Neuronal stem cell (in vitro differentiated cells): ENCODE data around the gene KCNJ5.

Experiments
- DNase-seq: peaks from one replicate; pipeline ENCODE4 v3.0.0-alpha.2; 2013; ENCODE audit warnings: low spot score
- H2AFZ ChIP-seq: one replicate; pipeline ENCODE4 v1.6.1; 2013; ENCODE audit warnings: mild to moderate bottlenecking, low read length, inconsistent platforms
- H2AK5ac ChIP-seq: 2 replicates; pipeline ENCODE4 v1.6.1; 2013; ENCODE audit warnings: low read depth, mild to moderate bottlenecking, inconsistent platforms, low read length, moderate library complexity, mixed read lengths
- H2BK120ac ChIP-seq: 2 replicates; pipeline ENCODE4 v1.6.1; 2013; ENCODE audit warnings: low read depth, mild to moderate bottlenecking, inconsistent platforms, low read length, moderate library complexity, mixed read lengths
- H2BK12ac ChIP-seq: one replicate; pipeline ENCODE4 v1.6.1; 2013; ENCODE audit warnings: low read length, inconsistent platforms
- H2BK15ac ChIP-seq: 2 replicates; pipeline ENCODE4 v1.6.1; 2013; ENCODE audit warnings: mild to moderate bottlenecking, low read length, inconsistent platforms, mixed read lengths
- H2BK5ac ChIP-seq: one replicate; pipeline ENCODE4 v1.6.1; 2013; ENCODE audit warnings: inconsistent platforms, mild to moderate bottlenecking, low read length, moderate library complexity
- H3K14ac ChIP-seq: one replicate; pipeline ENCODE4 v1.6.1; 2013; ENCODE audit warnings: low read length, inconsistent platforms
- H3K18ac ChIP-seq: 2 replicates; pipeline ENCODE4 v1.6.1; 2013; ENCODE audit warnings: low read length, inconsistent platforms
- H3K23ac ChIP-seq: 2 replicates; pipeline ENCODE4 v1.6.1; 2013; ENCODE audit warnings: low read depth, mild to moderate bottlenecking, mixed read lengths, low read length, inconsistent platforms; ENCODE audit not compliant: poor library complexity
- H3K27ac ChIP-seq: replicated peaks from 3 replicates; pipeline ENCODE4 v1.5.1; 2013; ENCODE audit warnings: low read length, inconsistent platforms
- H3K27me3 ChIP-seq, 3 experiments: 2 replicates each; pipeline ENCODE4 v1.6.1; 2013; ENCODE audit warnings: low read length in 3 of 3, mild to moderate bottlenecking in 2 of 3, inconsistent platforms in 1 of 3, low read depth in 1 of 3, mixed read lengths in 1 of 3, moderate library complexity in 1 of 3; ENCODE audit not compliant: control insufficient read depth in 3 of 3, insufficient read depth in 3 of 3
- H3K36me3 ChIP-seq, 2 donors: replicated peaks in 1 of 2; 2 replicates each; pipeline ENCODE4 v1.6.1; 2013; ENCODE audit warnings: low read length in 2 of 2; ENCODE audit not compliant: control insufficient read depth in 2 of 2, insufficient read depth in 2 of 2
- H3K4ac ChIP-seq: 2 replicates; pipeline ENCODE4 v1.6.1; 2013; ENCODE audit warnings: inconsistent platforms, mild to moderate bottlenecking, low read length, moderate library complexity
- H3K4me1 ChIP-seq, 2 donors: 1 replicate in 1 of 2; 2 replicates in 1 of 2; pipeline ENCODE4 v1.6.1; 2013; ENCODE audit warnings: low read length in 2 of 2, low read depth in 1 of 2; ENCODE audit not compliant: control insufficient read depth in 2 of 2, insufficient read depth in 1 of 2
- H3K4me2 ChIP-seq: one replicate; pipeline ENCODE4 v1.6.1; 2013; ENCODE audit warnings: mild to moderate bottlenecking, low read length, inconsistent platforms; ENCODE audit not compliant: insufficient read depth, poor library complexity, severe bottlenecking
- H3K4me3 ChIP-seq, 2 donors: 2 replicates each; pipeline ENCODE4 v1.5.1; 2013; ENCODE audit warnings: low read length in 2 of 2, mild to moderate bottlenecking in 2 of 2, inconsistent platforms in 1 of 2, moderate library complexity in 1 of 2
- H3K79me1 ChIP-seq: one replicate; pipeline ENCODE4 v1.6.1; 2013; ENCODE audit warnings: low read depth, mild to moderate bottlenecking, inconsistent platforms, low read length, moderate library complexity
- H3K9ac ChIP-seq: one replicate; pipeline ENCODE4 v1.6.1; 2013; ENCODE audit warnings: mild to moderate bottlenecking, low read depth, low read length, inconsistent platforms; ENCODE audit not compliant: poor library complexity
- H3K9me3 ChIP-seq, 2 donors: replicated peaks in 1 of 2; 2 replicates each; pipeline versions ENCODE3 to v1.6.1; 2013; ENCODE audit warnings: low read length in 2 of 2, mild to moderate bottlenecking in 2 of 2, inconsistent platforms in 1 of 2, low read depth in 1 of 2, mixed read lengths in 1 of 2, moderate library complexity in 1 of 2; ENCODE audit not compliant: control insufficient read depth in 2 of 2, insufficient read depth in 1 of 2
- H4K8ac ChIP-seq: one replicate; pipeline ENCODE4 v1.6.1; 2013; ENCODE audit warnings: low read depth, mild to moderate bottlenecking, inconsistent platforms, low read length, moderate library complexity
- H4K91ac ChIP-seq: one replicate; pipeline ENCODE4 v1.6.1; 2013; ENCODE audit warnings: low read length, low read depth, mild to moderate bottlenecking, inconsistent platforms; ENCODE audit not compliant: poor library complexity
- WGBS, 2 donors: extraction: QIAGEN DNeasy Blood & Tissue Kit; methylation state at CpG; one replicate each; pipeline ENCODE4 v1.1.7; 2013; ENCODE audit warnings: missing lambda C conversion rate in 2 of 2, mixed read lengths in 1 of 2; ENCODE audit not compliant: insufficient read length in 2 of 2, insufficient replicate concordance in 1 of 2; ENCODE audit errors: extremely low coverage in 2 of 2; 5-methylcytosine and 5-hydroxymethylcytosine counted together

Gene KCNJ5

DNA sequence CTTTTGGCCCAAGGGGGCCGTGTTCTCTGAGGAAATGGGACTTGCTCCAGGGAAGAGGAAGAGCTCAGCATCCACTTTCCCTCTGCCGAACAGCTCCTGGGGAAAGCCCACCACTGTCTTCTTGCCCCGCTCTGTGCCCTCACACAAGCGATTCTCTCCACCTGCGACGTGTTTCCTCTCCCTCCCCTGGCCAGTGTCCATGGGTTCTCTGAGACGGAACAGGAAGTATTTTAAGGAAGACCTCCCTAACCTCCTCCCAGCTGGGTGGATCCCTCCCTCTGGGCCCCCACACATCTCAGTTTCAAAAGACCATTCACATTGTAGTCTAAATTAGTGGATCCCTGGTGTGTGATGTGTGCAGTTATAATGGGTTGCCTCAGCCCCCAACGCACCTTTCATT is 50.0 kb downstream of the KCNJ5 start:
- Histone ChIP-seq H2BK15ac (no peak overlapping the region), H2BK120ac (no peak overlapping the region), H4K91ac (no peak overlapping the region), H3K23ac (peak overlapping the region; percentile 40), H3K27ac (no peak overlapping the region), H3K4me3 (no peak overlapping the region), H4K8ac (no peak overlapping the region), H3K79me1 (no peaks in the 10 kb centered on the region), H2BK5ac (peak overlapping the region; percentile 16), H3K4me2 (no peak overlapping the region), H3K36me3 (no peaks in the 10 kb centered on the region), H3K27me3 (no peaks in the 10 kb centered on the region), H2AK5ac (no peak overlapping the region), H3K14ac (no peak overlapping the region), H2AFZ (no peak overlapping the region), H2BK12ac (no peak overlapping the region), H3K4ac (no peak overlapping the region), H3K9ac (no peak overlapping the region), H3K4me1 (peaks cover 15 to 16% of the 10 kb centered on the region in 2 donors), H3K9me3 (no peaks in the 10 kb centered on the region), H3K18ac (peak overlapping the region; percentile 76)
- no CpG with 5 or more reads among the region's 8 CpGs for WGBS, 2 donors
- DNase-seq = no peak

- Histone ChIP-seq H3K4me2 (no peak overlapping the region), H3K27ac (no peak overlapping the region), H2AK5ac (peak overlapping the region; percentile 38), H3K9ac (no peak overlapping the region), H3K4ac (no peak overlapping the region), H3K14ac (peak overlapping the region; percentile 73), H2BK120ac (peak overlapping the region; percentile 57), H3K79me1 (no peaks in the 10 kb centered on the region), H3K4me3 (no peak overlapping the region), H3K9me3 (no peaks in the 10 kb centered on the region), H3K27me3 (no peaks in the 10 kb centered on the region), H3K18ac (peak overlapping the region; percentile 31), H4K8ac (no peak overlapping the region), H2BK15ac (peak overlapping the region; percentile 21), H2AFZ (no peak overlapping the region), H3K36me3 (no peaks in the 10 kb centered on the region), H3K23ac (peak overlapping the region; percentile 58), H2BK12ac (no peak overlapping the region), H3K4me1 (peaks cover 10 to 12% of the 10 kb centered on the region in 2 donors), H4K91ac (no peak overlapping the region), H2BK5ac (no peak overlapping the region)
- WGBS, 2 donors = no CpG with 5 or more reads among the region's 14 CpGs
- no peak for DNase-seq
These were observed 50.6 kb downstream of the KCNJ5 start for GRCh38 chr11:128941573-128942271.

DNA sequence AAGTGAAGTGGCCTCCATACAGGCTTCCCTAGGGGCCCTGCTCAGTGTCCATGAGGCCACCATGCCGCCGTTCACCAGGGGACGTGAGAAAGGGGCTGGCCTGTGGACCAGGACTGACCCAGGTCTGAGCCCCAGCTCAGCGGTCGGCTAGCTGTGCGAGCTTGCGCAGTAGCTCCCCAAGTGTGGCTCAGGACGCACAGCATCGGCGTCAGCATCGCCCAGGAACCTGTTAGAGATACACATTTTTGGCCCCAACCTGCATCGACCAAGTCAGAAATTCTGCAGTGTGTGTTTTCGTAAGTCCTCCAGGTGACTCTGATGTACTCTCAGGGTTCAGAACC is 51.1 kb downstream of the KCNJ5 start:
- H2BK5ac ChIP-seq = no peak overlapping the region
- no peak overlapping the region for H3K27ac ChIP-seq
- H2BK120ac ChIP-seq = peak overlapping the region; percentile 57
- DNase-seq = no peak
- no peaks in the 10 kb centered on the region for H3K27me3 ChIP-seq
- no peak overlapping the region for H2AFZ ChIP-seq
- H3K79me1 ChIP-seq = no peaks in the 10 kb centered on the region
- H2BK12ac ChIP-seq = no peak overlapping the region
- no peak overlapping the region for H3K4ac ChIP-seq
- peaks cover 5 to 7% of the 10 kb centered on the region in 2 donors for H3K4me1 ChIP-seq
- H3K9ac ChIP-seq = peak overlapping the region; percentile 3
- H3K4me3 ChIP-seq = no peak overlapping the region
- H2AK5ac ChIP-seq = peak overlapping the region; percentile 32
- no peak overlapping the region for H4K91ac ChIP-seq
- H3K23ac ChIP-seq = peak overlapping the region; percentile 58
- peak overlapping the region; percentile 73 for H3K14ac ChIP-seq
- H3K36me3 ChIP-seq = no peaks in the 10 kb centered on the region
- peak overlapping the region; percentile 79 for H3K18ac ChIP-seq
- H4K8ac ChIP-seq = no peak overlapping the region
- no CpG with 5 or more reads among the region's 13 CpGs for WGBS, 2 donors
- H3K9me3 ChIP-seq = no peaks in the 10 kb centered on the region
- H3K4me2 ChIP-seq = no peak overlapping the region
- H2BK15ac ChIP-seq = peak overlapping the region; percentile 21

GRCh38 chr11:128942817-128943427 is 51.8 kb downstream of the KCNJ5 start, which contains the start of gene TP53AIP1:
Gene TP53AIP1 (minus strand): TSS chr11:128942871. CDS start chr11:128937818, 5,053 bp downstream.
- H3K79me1 ChIP-seq = no peaks in the 10 kb centered on the region
- no peak for DNase-seq
- peak within 1 kb of the TSS; percentile 79 for H3K18ac ChIP-seq
- no peak within 1 kb of the TSS for H2AFZ ChIP-seq
- WGBS, 2 donors = no CpG with 5 or more reads among the region's 21 CpGs
- H2BK5ac ChIP-seq = no peak within 1 kb of the TSS
- H3K9me3 ChIP-seq = no peaks in the 10 kb centered on the region
- peak within 1 kb of the TSS; percentile 73 for H3K14ac ChIP-seq
- H4K91ac ChIP-seq = no peak within 1 kb of the TSS
- peak within 1 kb of the TSS; percentile 57 for H2BK120ac ChIP-seq
- H4K8ac ChIP-seq = no peak within 1 kb of the TSS
- no peak within 1 kb of the TSS for H3K4ac ChIP-seq
- no peaks in the 10 kb centered on the region for H3K27me3 ChIP-seq
- peak within 1 kb of the TSS; percentile 38 for H2AK5ac ChIP-seq
- no peaks in the 10 kb centered on the region for H3K36me3 ChIP-seq
- no peak within 1 kb of the TSS for H3K4me2 ChIP-seq
- H2BK12ac ChIP-seq = no peak within 1 kb of the TSS
- peaks cover 0 to 3% of the 10 kb centered on the region in 2 donors for H3K4me1 ChIP-seq
- no peak within 1 kb of the TSS for H3K27ac ChIP-seq
- H3K9ac ChIP-seq = peak within 1 kb of the TSS; percentile 3
- H3K4me3 ChIP-seq = no peak within 1 kb of the TSS
- H3K23ac ChIP-seq = peak within 1 kb of the TSS; percentile 58
- peak within 1 kb of the TSS; percentile 21 for H2BK15ac ChIP-seq
